ENCODE measurements around the gene DOCK1. TPM values are rescaled to one million over a fixed set of nuclear protein-coding genes. Genes with fewer than 3 reads are reported as not detected.

Gene DOCK1
- polyA plus RNA-seq, 1 experiment = 37.9 TPM

DNA sequence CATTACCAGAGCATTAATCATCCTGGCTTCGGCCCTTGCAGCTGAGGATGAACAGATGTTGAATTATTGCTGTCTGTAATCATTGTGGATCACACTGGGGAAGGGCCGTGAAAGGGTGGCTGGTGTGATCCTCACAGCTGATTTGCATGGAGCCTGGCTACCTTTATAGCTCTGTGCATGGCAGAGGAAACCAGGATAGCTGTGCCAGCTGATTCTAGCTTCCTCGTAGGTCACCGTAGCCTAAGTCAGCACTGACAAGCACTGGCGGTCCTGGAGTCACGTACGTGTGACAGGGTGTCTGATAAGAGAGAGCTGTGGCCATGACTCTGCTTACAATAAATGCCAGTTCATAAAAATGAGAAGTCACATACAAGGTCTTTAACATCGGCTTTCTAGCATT lies 214.7 kb downstream of the DOCK1 start:
- no peak overlapping the region for H3K4me3 ChIP-seq (ENCODE audit: low read depth, low read length)
- TF ChIP-seq, protein P1, sequence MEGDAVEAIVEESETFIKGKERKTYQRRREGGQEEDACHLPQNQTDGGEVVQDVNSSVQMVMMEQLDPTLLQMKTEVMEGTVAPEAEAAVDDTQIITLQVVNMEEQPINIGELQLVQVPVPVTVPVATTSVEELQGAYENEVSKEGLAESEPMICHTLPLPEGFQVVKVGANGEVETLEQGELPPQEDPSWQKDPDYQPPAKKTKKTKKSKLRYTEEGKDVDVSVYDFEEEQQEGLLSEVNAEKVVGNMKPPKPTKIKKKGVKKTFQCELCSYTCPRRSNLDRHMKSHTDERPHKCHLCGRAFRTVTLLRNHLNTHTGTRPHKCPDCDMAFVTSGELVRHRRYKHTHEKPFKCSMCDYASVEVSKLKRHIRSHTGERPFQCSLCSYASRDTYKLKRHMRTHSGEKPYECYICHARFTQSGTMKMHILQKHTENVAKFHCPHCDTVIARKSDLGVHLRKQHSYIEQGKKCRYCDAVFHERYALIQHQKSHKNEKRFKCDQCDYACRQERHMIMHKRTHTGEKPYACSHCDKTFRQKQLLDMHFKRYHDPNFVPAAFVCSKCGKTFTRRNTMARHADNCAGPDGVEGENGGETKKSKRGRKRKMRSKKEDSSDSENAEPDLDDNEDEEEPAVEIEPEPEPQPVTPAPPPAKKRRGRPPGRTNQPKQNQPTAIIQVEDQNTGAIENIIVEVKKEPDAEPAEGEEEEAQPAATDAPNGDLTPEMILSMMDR (IDR thresholded peaks at IDR 0.05; ENCODE audit: low read depth, low read length) = no peak
- no peaks in the 10 kb centered on the region for H3K27me3 ChIP-seq (ENCODE audit: control insufficient read depth, insufficient read depth, low read length)
- H3K27ac ChIP-seq (ENCODE audit: low read depth, low read length) = no peak overlapping the region
- no peaks in the 10 kb centered on the region for H3K9me3 ChIP-seq (ENCODE audit: control insufficient read depth, insufficient read depth, low read length)
- CTCF ChIA-PET = no interaction called here
- DNase-seq (ENCODE audit: low read depth, low spot score) = no peak
- POLR2A ChIA-PET = no interaction called here

DNA sequence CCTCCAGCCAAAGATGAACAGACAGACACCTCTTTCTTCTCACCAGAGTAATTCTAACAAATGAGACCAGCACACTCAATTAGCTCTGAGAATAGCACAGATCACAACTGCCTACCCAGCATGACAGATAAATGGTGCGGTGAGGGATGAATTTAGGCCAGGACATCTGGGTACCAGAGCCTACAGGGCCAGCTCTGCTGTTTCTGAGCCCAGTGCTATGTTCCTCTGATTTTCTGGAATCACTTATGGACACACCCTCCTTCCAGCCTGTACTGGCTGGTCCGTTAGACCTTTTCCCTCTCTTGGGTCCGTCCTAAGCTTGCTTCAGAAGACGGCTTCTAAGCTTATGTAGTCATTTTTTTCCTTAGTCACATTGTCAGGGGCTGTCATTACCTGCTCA lies 217.6 kb downstream of the DOCK1 start:
- no peak overlapping the region for H3K27ac ChIP-seq (ENCODE audit: low read depth, low read length)
- H3K9me3 ChIP-seq (ENCODE audit: control insufficient read depth, insufficient read depth, low read length) = no peaks in the 10 kb centered on the region
- ChIA-PET CTCF (no interaction called here), POLR2A (no interaction called here)
- no peak for DNase-seq (ENCODE audit: low read depth, low spot score)
- no peak overlapping the region for H3K4me3 ChIP-seq (ENCODE audit: low read depth, low read length)
- H3K27me3 ChIP-seq (ENCODE audit: control insufficient read depth, insufficient read depth, low read length) = no peaks in the 10 kb centered on the region
- TF ChIP-seq, protein P1 (IDR thresholded peaks at IDR 0.05; ENCODE audit: low read depth, low read length) = no peak

DNA sequence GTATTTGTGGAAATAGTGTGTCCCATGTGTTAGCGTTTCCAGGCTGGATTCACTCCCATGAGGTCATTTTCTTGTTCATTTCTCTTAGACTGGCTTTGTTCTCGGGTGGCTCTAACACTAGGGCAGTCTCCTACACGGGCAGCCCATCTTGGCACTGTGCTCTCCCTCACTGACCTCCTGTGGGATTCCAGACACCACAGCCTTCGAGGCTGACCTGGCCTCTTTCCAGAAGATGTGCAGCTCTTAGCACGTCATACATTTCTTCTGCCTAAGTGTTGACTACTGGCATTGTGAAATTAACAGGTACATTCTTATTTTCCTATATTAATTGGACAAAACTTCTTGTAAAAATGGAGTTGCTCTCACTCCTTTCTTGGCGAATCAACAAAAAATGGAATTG lies 218.4 kb downstream of the DOCK1 start:
- H3K27ac ChIP-seq (ENCODE audit: low read depth, low read length) = no peak overlapping the region
- ChIA-PET CTCF (no interaction called here), POLR2A (no interaction called here)
- no peak for DNase-seq (ENCODE audit: low read depth, low spot score)
- no peaks in the 10 kb centered on the region for H3K9me3 ChIP-seq (ENCODE audit: control insufficient read depth, insufficient read depth, low read length)
- TF ChIP-seq, protein P1 (IDR thresholded peaks at IDR 0.05; ENCODE audit: low read depth, low read length) = no peak
- H3K4me3 ChIP-seq (ENCODE audit: low read depth, low read length) = no peak overlapping the region
- no peaks in the 10 kb centered on the region for H3K27me3 ChIP-seq (ENCODE audit: control insufficient read depth, insufficient read depth, low read length)

DNA sequence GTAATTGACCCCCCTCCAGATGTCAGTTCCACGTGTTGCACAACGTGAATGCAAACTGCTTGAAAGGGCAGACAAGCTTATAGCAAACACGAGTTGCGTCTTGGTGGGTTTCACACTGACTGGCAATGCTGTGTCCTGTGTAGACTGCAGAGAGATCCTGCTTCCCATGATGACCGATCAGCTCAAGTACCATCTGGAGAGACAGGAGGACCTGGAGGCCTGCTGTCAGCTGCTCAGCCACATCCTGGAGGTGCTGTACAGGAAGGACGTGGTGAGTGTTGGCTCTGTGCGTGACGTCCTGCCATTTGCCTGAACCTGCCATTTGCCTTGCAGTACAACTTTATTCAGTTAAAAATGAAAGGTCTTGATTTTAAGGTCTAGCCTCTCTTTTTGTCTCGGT lies 220.1 kb downstream of the DOCK1 start:
- H3K27me3 ChIP-seq (ENCODE audit: control insufficient read depth, insufficient read depth, low read length) = no peaks in the 10 kb centered on the region
- no peak overlapping the region for H3K4me3 ChIP-seq (ENCODE audit: low read depth, low read length)
- POLR2A ChIA-PET = no interaction called here
- no peaks in the 10 kb centered on the region for H3K9me3 ChIP-seq (ENCODE audit: control insufficient read depth, insufficient read depth, low read length)
- CTCF ChIA-PET = interaction anchor here (1.0 kb wide), 1 partner anchor 46 kb away, joined by 3 read pairs; no protein-coding TSS in a partner anchor
- DNase-seq (ENCODE audit: low read depth, low spot score) = no peak
- no peak overlapping the region for H3K27ac ChIP-seq (ENCODE audit: low read depth, low read length)
- TF ChIP-seq, protein P1 (IDR thresholded peaks at IDR 0.05; ENCODE audit: low read depth, low read length) = no peak

DNA sequence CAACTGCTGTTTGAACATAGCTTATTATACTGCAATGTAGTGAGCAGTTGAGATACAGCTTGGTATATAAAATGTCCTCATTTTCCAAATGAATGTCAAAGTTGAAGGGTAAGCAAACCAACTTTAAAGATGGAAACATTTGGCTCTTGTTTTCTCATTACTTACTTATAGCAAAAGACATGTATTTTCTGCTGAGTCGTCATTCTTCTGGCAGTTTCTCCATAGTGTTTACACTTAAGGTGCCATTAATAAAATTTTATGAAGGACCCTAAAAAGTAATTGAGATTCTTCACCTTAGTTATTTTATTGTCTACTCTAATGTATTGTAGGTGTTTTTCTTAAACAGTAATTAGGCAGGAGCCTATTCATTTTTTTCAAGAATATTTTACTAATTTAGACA lies 222.6 kb downstream of the DOCK1 start:
- POLR2A ChIA-PET = no interaction called here

More for the DNA sequence above, 222.6 kb downstream of the DOCK1 start:
- Histone ChIP-seq H3K27me3 (ENCODE audit: control insufficient read depth, insufficient read depth, low read length) (no peaks in the 10 kb centered on the region), H3K27ac (ENCODE audit: low read depth, low read length) (no peak overlapping the region), H3K4me3 (ENCODE audit: low read depth, low read length) (no peak overlapping the region), H3K9me3 (ENCODE audit: control insufficient read depth, insufficient read depth, low read length) (no peaks in the 10 kb centered on the region)
- CTCF ChIA-PET = no interaction called here
- DNase-seq (ENCODE audit: low read depth, low spot score) = no peak
- TF ChIP-seq, protein P1 (IDR thresholded peaks at IDR 0.05; ENCODE audit: low read depth, low read length) = no peak

Data from AG04450 (cell line).